ENCODE measurements around the gene SLC22A14.

SLC22A14 gene

DNA sequence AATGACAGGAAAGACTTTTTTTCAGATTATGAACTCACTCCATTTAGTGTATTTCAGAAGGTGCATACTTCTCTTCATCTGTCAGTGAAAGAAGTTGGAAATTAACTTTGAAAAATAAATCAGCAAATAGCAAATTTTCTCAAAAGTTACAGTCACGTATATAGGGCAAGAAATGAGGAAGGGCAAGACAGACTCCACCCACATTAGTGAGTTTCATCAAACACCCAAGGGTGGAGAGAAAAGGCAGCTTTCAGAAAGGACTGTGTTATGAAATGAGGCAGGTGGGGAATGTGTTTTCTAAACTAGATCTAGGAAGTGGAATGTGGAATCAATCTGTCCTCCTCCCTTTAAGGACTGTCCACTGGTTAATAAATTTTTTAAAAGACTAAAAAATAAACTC is 13.6 kb upstream of the SLC22A14 start:
- Histone ChIP-seq H3K9ac (ENCODE audit: low read depth in 1 of 2, low read length in 2 of 2) (no peak overlapping the region), H3K9me3 (ENCODE audit: control insufficient read depth in 1 of 2, low read length in 2 of 2) (no peaks in the 10 kb centered on the region), H3K27me3 (ENCODE audit: control insufficient read depth in 1 of 2, insufficient read depth in 2 of 2, low read length in 2 of 2) (no peaks in the 10 kb centered on the region), H3K4me3 (ENCODE audit: low read depth in 1 of 2, low read length in 2 of 2) (no peak overlapping the region), H3K27ac (ENCODE audit: low read depth, low read length) (no peak overlapping the region), H3K4me1 (ENCODE audit: control insufficient read depth in 1 of 2, insufficient read depth in 2 of 2, low read length in 2 of 2) (no peaks in the 10 kb centered on the region), H3K36me3 (ENCODE audit: control insufficient read depth in 1 of 2, insufficient read depth in 2 of 2, low read length in 2 of 2) (no peaks in the 10 kb centered on the region)

DNA sequence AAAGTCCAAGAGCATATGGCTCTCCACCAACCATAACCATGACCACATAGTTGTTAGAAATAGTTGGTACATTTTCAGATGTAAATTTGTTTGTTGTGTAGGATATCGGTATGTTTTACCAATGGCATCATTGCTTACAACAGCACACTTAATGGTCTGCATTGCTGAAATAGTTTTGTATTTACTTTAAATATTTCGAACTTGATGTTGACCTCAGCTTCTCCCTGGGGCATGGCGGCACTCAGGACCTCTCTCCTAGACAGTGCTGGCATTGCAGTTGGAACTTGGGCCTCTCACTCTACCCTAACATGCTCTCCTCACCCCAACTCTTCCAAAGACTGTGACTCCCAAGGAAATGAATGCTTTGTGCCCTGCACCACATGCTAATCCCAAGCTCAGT is 11.5 kb upstream of the SLC22A14 start:
- no peak overlapping the region for H3K9ac ChIP-seq (ENCODE audit: low read depth in 1 of 2, low read length in 2 of 2)

DNA sequence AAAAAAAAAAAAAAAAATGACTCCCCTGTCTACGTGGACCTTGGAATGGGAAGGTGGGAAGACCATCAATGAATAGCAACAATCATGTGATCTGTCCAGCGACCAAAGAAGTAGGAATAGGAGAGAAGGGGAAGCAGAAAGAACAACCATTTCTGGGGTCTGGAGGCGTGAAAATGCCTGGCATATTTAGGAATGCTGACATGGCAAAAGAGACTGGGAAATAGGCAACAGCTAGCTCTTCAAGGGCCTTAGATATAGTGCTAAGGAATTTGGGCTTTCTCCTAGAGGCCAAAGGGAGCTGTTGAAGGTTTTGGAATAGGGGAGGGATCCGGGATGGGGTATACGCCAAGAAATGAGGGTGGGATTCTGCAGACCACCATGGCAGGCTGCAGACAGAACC is 10.5 kb upstream of the SLC22A14 start:
- no peaks in the 10 kb centered on the region for H3K9me3 ChIP-seq (ENCODE audit: control insufficient read depth in 1 of 2, low read length in 2 of 2)
- no peak overlapping the region for H3K9ac ChIP-seq (ENCODE audit: low read depth in 1 of 2, low read length in 2 of 2)
- no peaks in the 10 kb centered on the region for H3K4me1 ChIP-seq (ENCODE audit: control insufficient read depth in 1 of 2, insufficient read depth in 2 of 2, low read length in 2 of 2)
- H3K4me3 ChIP-seq (ENCODE audit: low read depth in 1 of 2, low read length in 2 of 2) = no peak overlapping the region
- H3K27me3 ChIP-seq (ENCODE audit: control insufficient read depth in 1 of 2, insufficient read depth in 2 of 2, low read length in 2 of 2) = no peaks in the 10 kb centered on the region
- H3K27ac ChIP-seq (ENCODE audit: low read depth, low read length) = no peak overlapping the region
- H3K36me3 ChIP-seq (ENCODE audit: control insufficient read depth in 1 of 2, insufficient read depth in 2 of 2, low read length in 2 of 2) = no peaks in the 10 kb centered on the region

More for the DNA sequence above, 11.5 kb upstream of the SLC22A14 start:
- Histone ChIP-seq H3K27ac (ENCODE audit: low read depth, low read length) (no peak overlapping the region), H3K36me3 (ENCODE audit: control insufficient read depth in 1 of 2, insufficient read depth in 2 of 2, low read length in 2 of 2) (no peaks in the 10 kb centered on the region), H3K27me3 (ENCODE audit: control insufficient read depth in 1 of 2, insufficient read depth in 2 of 2, low read length in 2 of 2) (no peaks in the 10 kb centered on the region), H3K9me3 (ENCODE audit: control insufficient read depth in 1 of 2, low read length in 2 of 2) (no peaks in the 10 kb centered on the region), H3K4me1 (ENCODE audit: control insufficient read depth in 1 of 2, insufficient read depth in 2 of 2, low read length in 2 of 2) (no peaks in the 10 kb centered on the region), H3K4me3 (ENCODE audit: low read depth in 1 of 2, low read length in 2 of 2) (no peak overlapping the region)

DNA sequence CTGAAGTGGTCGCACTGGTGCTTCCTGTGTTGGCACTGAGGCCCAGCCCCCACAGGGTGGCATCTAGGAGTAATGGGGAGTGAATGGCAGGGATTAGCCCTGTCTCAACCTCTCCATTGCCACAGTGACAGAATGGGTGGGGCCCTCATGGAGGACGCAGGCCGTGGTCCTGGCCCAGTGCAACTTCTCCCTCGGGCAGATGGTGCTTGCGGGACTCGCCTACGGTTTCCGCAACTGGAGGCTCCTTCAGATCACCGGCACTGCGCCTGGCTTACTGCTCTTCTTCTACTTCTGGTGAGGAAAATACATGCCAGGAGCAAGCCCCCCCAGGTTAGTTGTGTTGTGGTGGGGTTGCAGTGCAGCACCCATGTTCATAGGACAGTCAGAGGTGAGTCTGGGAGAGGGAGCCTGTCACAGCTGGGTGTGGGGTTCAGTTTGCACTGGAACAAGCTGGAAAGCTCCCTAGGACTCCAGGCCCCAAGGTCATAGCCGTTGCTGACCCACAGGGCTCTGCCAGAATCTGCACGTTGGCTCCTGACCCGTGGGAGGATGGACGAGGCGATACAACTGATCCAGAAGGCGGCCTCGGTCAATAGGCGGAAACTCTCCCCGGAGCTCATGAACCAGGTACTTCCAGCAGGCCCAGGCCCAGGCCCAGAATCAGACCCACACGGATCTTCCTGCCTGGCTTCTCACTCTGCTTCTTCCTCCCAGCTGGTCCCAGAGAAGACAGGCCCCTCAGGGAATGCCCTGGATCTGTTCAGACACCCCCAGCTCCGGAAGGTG is 7.0 kb upstream of the SLC22A14 start:
- no peak overlapping the region for H3K4me3 ChIP-seq (ENCODE audit: low read depth in 1 of 2, low read length in 2 of 2)
- no peak overlapping the region for H3K9ac ChIP-seq (ENCODE audit: low read depth in 1 of 2, low read length in 2 of 2)
- no peaks in the 10 kb centered on the region for H3K9me3 ChIP-seq (ENCODE audit: control insufficient read depth in 1 of 2, low read length in 2 of 2)
- H3K4me1 ChIP-seq (ENCODE audit: control insufficient read depth in 1 of 2, insufficient read depth in 2 of 2, low read length in 2 of 2) = no peaks in the 10 kb centered on the region
- H3K27me3 ChIP-seq (ENCODE audit: control insufficient read depth in 1 of 2, insufficient read depth in 2 of 2, low read length in 2 of 2) = no peaks in the 10 kb centered on the region
- no peaks in the 10 kb centered on the region for H3K36me3 ChIP-seq (ENCODE audit: control insufficient read depth in 1 of 2, insufficient read depth in 2 of 2, low read length in 2 of 2)
- no peak overlapping the region for H3K27ac ChIP-seq (ENCODE audit: low read depth, low read length)

DNA sequence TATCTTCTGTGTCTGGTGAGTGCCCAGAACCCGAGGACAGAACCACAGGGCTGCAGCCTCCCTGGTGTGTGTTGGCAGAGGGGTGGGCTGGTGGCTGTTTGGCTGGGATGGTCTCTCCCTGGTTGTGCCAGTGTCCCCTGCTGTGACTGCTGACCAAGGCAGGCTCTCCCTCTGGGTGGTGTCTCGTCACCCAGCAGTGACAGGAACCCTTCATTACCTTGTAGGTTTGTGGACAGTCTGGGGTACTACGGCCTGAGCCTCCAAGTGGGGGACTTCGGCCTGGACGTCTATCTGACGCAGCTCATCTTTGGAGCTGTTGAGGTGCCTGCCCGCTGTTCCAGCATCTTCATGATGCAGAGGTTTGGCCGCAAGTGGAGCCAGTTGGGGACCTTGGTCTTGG is 6.4 kb upstream of the SLC22A14 start:
- H3K27ac ChIP-seq (ENCODE audit: low read depth, low read length) = no peak overlapping the region
- H3K9me3 ChIP-seq (ENCODE audit: control insufficient read depth in 1 of 2, low read length in 2 of 2) = no peaks in the 10 kb centered on the region
- H3K9ac ChIP-seq (ENCODE audit: low read depth in 1 of 2, low read length in 2 of 2) = no peak overlapping the region
- no peak overlapping the region for H3K4me3 ChIP-seq (ENCODE audit: low read depth in 1 of 2, low read length in 2 of 2)
- H3K4me1 ChIP-seq (ENCODE audit: control insufficient read depth in 1 of 2, insufficient read depth in 2 of 2, low read length in 2 of 2) = no peaks in the 10 kb centered on the region
- no peaks in the 10 kb centered on the region for H3K27me3 ChIP-seq (ENCODE audit: control insufficient read depth in 1 of 2, insufficient read depth in 2 of 2, low read length in 2 of 2)
- no peaks in the 10 kb centered on the region for H3K36me3 ChIP-seq (ENCODE audit: control insufficient read depth in 1 of 2, insufficient read depth in 2 of 2, low read length in 2 of 2)

DNA sequence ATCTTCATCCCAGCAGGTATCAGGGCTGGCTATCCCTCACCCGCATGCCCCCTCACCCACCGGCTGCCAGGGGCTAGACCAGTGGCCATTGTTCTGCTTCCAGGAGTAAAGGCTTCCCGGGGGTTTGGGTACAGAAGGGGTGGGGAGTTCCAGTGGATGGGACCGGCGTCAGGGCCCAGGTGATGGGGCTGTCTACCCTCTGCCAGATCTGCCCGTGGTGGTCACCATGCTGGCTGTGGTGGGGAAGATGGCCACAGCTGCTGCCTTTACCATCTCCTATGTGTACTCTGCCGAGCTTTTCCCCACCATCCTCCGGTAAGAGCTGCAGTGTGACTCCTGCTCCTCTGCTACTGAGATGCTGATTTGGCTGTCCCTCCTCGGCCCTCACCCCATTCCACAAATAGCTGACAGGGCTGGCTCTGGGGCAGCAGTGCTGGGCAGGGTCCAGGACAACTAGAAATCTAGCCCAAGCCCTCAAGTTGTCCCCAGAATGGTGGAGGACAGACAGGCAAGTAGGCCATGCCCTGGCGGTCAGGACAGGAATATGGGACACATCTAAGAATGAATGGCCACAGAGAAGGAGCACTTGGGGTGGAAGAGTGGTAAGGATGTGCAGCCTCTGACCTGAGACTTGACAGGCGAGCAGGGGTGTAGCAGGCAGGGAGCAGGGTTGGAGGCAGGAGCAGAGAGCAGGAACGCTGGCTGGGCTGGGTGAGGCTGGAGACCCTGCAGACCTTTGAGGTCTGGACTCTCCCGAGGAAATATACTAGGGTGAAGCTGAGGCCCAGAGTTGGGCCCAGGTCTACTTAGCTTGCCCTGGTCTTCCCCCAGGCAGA is 5.8 kb upstream of the SLC22A14 start:
- H3K9me3 ChIP-seq (ENCODE audit: control insufficient read depth in 1 of 2, low read length in 2 of 2) = no peaks in the 10 kb centered on the region
- no peak overlapping the region for H3K9ac ChIP-seq (ENCODE audit: low read depth in 1 of 2, low read length in 2 of 2)

DNA sequence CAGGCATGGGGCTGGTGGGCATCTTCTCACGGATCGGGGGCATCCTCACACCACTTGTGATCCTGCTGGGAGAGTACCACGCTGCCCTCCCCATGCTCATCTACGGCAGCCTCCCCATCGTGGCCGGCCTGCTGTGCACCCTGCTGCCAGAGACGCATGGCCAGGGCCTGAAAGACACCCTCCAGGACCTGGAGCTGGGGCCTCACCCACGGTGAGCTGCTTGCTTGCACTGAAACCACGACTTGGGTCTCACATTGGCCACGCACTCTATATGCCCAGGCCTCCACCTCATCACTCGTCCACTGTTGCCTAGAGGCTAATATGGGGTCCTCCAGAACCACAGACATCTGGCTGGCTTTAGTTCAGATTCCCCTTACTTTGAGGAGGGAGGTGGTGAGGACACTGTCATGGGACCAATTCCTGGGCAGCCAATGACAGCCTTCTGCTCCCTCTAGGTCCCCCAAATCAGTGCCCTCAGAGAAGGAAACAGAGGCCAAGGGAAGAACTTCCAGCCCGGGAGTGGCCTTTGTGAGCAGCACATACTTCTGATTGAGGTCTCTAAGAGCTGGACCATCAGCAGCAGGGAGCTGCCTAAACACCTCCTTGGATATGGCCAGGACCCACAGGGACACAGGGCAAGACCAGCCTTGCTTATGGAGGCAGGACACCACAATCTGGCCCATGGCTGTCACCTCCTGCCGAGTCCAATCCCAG is 5.0 kb upstream of the SLC22A14 start:
- no peaks in the 10 kb centered on the region for H3K4me1 ChIP-seq (ENCODE audit: control insufficient read depth in 1 of 2, insufficient read depth in 2 of 2, low read length in 2 of 2)
- no peak overlapping the region for H3K4me3 ChIP-seq (ENCODE audit: low read depth in 1 of 2, low read length in 2 of 2)
- no peaks in the 10 kb centered on the region for H3K36me3 ChIP-seq (ENCODE audit: control insufficient read depth in 1 of 2, insufficient read depth in 2 of 2, low read length in 2 of 2)
- H3K9me3 ChIP-seq (ENCODE audit: control insufficient read depth in 1 of 2, low read length in 2 of 2) = no peaks in the 10 kb centered on the region
- H3K27ac ChIP-seq (ENCODE audit: low read depth, low read length) = no peak overlapping the region
- no peaks in the 10 kb centered on the region for H3K27me3 ChIP-seq (ENCODE audit: control insufficient read depth in 1 of 2, insufficient read depth in 2 of 2, low read length in 2 of 2)
- no peak overlapping the region for H3K9ac ChIP-seq (ENCODE audit: low read depth in 1 of 2, low read length in 2 of 2)

More for the DNA sequence above, 5.8 kb upstream of the SLC22A14 start:
- H3K4me3 ChIP-seq (ENCODE audit: low read depth in 1 of 2, low read length in 2 of 2) = no peak overlapping the region
- no peaks in the 10 kb centered on the region for H3K27me3 ChIP-seq (ENCODE audit: control insufficient read depth in 1 of 2, insufficient read depth in 2 of 2, low read length in 2 of 2)
- no peaks in the 10 kb centered on the region for H3K4me1 ChIP-seq (ENCODE audit: control insufficient read depth in 1 of 2, insufficient read depth in 2 of 2, low read length in 2 of 2)
- no peaks in the 10 kb centered on the region for H3K36me3 ChIP-seq (ENCODE audit: control insufficient read depth in 1 of 2, insufficient read depth in 2 of 2, low read length in 2 of 2)
- H3K27ac ChIP-seq (ENCODE audit: low read depth, low read length) = no peak overlapping the region

DNA sequence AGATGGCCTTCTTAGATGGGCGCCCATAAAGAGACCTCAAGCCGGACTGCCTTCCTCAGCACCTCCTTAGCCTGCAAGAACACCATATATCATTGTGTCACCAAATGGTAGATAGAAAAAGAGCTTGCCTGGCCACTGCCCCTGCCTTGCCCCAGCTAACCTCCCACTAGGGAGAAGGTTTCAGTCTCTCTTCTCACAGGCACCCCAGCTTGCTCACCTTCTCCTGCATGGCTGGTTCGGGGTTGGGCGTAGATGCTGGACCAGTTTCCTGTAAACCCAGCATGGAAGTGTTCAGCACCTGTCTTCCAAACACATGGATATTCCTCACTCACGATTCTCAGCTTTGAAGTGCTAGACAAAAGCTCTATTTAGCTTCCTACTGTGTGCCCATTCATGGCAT is 3.3 kb upstream of the SLC22A14 start:
- Histone ChIP-seq H3K27me3 (ENCODE audit: control insufficient read depth in 1 of 2, insufficient read depth in 2 of 2, low read length in 2 of 2) (no peaks in the 10 kb centered on the region), H3K27ac (ENCODE audit: low read depth, low read length) (no peak overlapping the region), H3K9ac (ENCODE audit: low read depth in 1 of 2, low read length in 2 of 2) (no peak overlapping the region), H3K4me3 (ENCODE audit: low read depth in 1 of 2, low read length in 2 of 2) (no peak overlapping the region), H3K36me3 (ENCODE audit: control insufficient read depth in 1 of 2, insufficient read depth in 2 of 2, low read length in 2 of 2) (no peaks in the 10 kb centered on the region), H3K9me3 (ENCODE audit: control insufficient read depth in 1 of 2, low read length in 2 of 2) (no peaks in the 10 kb centered on the region), H3K4me1 (ENCODE audit: control insufficient read depth in 1 of 2, insufficient read depth in 2 of 2, low read length in 2 of 2) (no peaks in the 10 kb centered on the region)

DNA sequence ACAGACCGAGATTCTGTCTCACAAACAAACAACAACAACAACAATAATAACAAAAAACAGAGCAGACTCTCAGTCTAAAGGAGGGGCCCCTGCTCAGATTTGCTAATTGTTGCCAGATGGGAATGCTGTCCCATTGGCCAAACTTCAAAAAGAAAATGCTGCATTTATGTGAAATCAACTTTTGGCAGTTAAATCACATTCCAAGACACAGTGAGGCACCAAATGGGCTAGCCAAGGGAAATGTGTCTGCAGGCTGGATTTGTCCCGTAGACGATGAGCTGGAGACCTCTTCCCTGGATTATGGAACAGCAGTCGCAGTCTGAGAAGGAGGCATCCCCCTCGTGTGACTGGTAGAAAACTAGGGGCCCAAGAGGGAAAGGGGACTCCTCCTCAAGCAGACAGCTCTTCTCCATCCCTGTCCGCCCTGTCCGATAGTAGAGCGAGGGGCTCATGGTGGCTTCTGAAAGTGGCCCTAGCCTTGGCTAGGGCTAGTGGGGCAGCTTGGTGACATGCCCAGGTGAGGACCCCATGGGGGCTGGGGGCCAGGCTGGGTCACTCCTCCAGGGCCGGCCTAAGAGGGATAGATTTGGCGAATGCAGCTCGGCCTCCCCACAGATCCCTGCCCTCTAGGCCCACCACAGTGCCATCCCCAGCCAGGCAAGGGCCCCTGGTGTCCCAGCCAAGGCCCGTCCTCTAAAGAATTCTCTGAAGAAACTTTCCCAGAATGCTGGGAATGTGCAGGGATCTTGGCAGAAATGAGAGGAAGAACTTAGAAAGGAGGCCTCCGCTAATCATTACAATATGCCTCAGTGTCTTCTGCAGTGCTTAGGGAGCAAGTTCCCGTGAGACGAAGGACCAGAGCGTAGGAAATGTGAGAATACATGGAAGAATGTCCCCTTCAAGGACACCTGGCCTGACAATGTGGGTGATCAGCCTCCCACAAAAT is 2.0 kb downstream of the SLC22A14 start:
- Histone ChIP-seq H3K4me1 (ENCODE audit: control insufficient read depth in 1 of 2, insufficient read depth in 2 of 2, low read length in 2 of 2) (no peaks in the 10 kb centered on the region), H3K27ac (ENCODE audit: low read depth, low read length) (no peak overlapping the region), H3K9ac (ENCODE audit: low read depth in 1 of 2, low read length in 2 of 2) (no peak overlapping the region), H3K27me3 (ENCODE audit: control insufficient read depth in 1 of 2, insufficient read depth in 2 of 2, low read length in 2 of 2) (no peaks in the 10 kb centered on the region), H3K36me3 (ENCODE audit: control insufficient read depth in 1 of 2, insufficient read depth in 2 of 2, low read length in 2 of 2) (no peaks in the 10 kb centered on the region), H3K4me3 (ENCODE audit: low read depth in 1 of 2, low read length in 2 of 2) (no peak overlapping the region), H3K9me3 (ENCODE audit: control insufficient read depth in 1 of 2, low read length in 2 of 2) (no peaks in the 10 kb centered on the region)
